IMR-90 (cell line): ENCODE results near the gene RAD51B. TPM values are rescaled to one million over a fixed set of nuclear protein-coding genes. Genes with fewer than 3 reads are reported as not detected.

Experiments
- ATAC-seq: fragments of 200-7000 bp; cut with Tn5 transposase; 2 replicates; pipeline ENCODE4 v1.9.1; 2020; ENCODE audit warnings: low read depth, mild to moderate bottlenecking, moderate library complexity
- BruUV-seq: library from RNA; stranded (reverse); fragments of 400-500 nt; replicated peaks from 2 replicates; lab custom pipeline; 2021; lab: Mats Ljungman, UMichigan
- CTCF ChIA-PET: fragments of 300-600 bp; formaldehyde crosslinking; extraction: SDS; loops from one replicate; lab custom pipeline; 2021; ENCODE audit warnings: antibody characterized with exemption; lab: Yijun Ruan, JAX
- POLR2A ChIA-PET: fragments of 300-600 bp; sonication (Branson Sonifier 250); formaldehyde crosslinking; loops from one replicate; lab custom pipeline; 2022; ENCODE audit warnings: antibody characterized with exemption; ENCODE audit not compliant: unreplicated experiment; lab: Charles Lee
- DNase-seq: peaks from one replicate; pipeline ENCODE4 v3.0.0; 2013
- H2AFZ ChIP-seq: replicated peaks from 2 replicates; pipeline ENCODE3; 2013; ENCODE audit warnings: low read length, mild to moderate bottlenecking; ENCODE audit not compliant: poor library complexity
- H2AK5ac ChIP-seq: 2 replicates; pipeline ENCODE4 v1.6.1; 2013; ENCODE audit warnings: low read depth, low read length, inconsistent platforms
- H2AK9ac ChIP-seq: replicated peaks from 2 replicates; pipeline ENCODE3; 2013; ENCODE audit warnings: mild to moderate bottlenecking, low read depth, low read length, moderate library complexity; ENCODE audit not compliant: poor library complexity
- H2BK120ac ChIP-seq: 2 replicates; pipeline ENCODE4 v1.6.1; 2013; ENCODE audit warnings: low read depth, low read length, inconsistent platforms
- H2BK15ac ChIP-seq: 3 replicates; pipeline ENCODE4 v1.6.1; 2013; ENCODE audit warnings: low read depth, low read length, inconsistent platforms
- H2BK20ac ChIP-seq: 2 replicates; pipeline ENCODE4 v1.6.1; 2013; ENCODE audit warnings: low read depth, mild to moderate bottlenecking, inconsistent platforms, low read length, moderate library complexity
- H2BK5ac ChIP-seq: 2 replicates; pipeline ENCODE4 v1.6.1; 2013; ENCODE audit warnings: mild to moderate bottlenecking, low read depth, low read length, inconsistent platforms; ENCODE audit not compliant: poor library complexity, severe bottlenecking
- H3K14ac ChIP-seq: replicated peaks from 2 replicates; pipeline ENCODE4 v1.6.1; 2013; ENCODE audit warnings: low read depth, low read length, inconsistent platforms
- H3K18ac ChIP-seq: 2 replicates; pipeline ENCODE4 v1.6.1; 2013; ENCODE audit warnings: low read depth, low read length, control low read depth
- H3K23ac ChIP-seq: 2 replicates; pipeline ENCODE4 v1.6.1; 2013; ENCODE audit warnings: low read depth, low read length, inconsistent platforms
- H3K27ac ChIP-seq: 2 replicates; pipeline ENCODE4 v1.5.1; 2013; ENCODE audit warnings: mild to moderate bottlenecking, control low read depth, low read length; ENCODE audit not compliant: insufficient read depth
- H3K27me3 ChIP-seq: 2 replicates; pipeline ENCODE4 v1.6.1; 2013; ENCODE audit warnings: low read length; ENCODE audit not compliant: control insufficient read depth, insufficient read depth
- H3K36me3 ChIP-seq: 2 replicates; pipeline ENCODE4 v1.6.1; 2013; ENCODE audit warnings: low read length, mixed read lengths; ENCODE audit not compliant: control insufficient read depth, insufficient read depth
- H3K4ac ChIP-seq: 2 replicates; pipeline ENCODE4 v1.6.1; 2013; ENCODE audit warnings: low read depth, low read length, inconsistent platforms
- H3K4me1 ChIP-seq: 2 replicates; pipeline ENCODE4 v1.6.1; 2013; ENCODE audit warnings: low read length, mixed read lengths; ENCODE audit not compliant: control insufficient read depth, insufficient read depth
- H3K4me2 ChIP-seq: 2 replicates; pipeline ENCODE4 v1.6.1; 2013; ENCODE audit warnings: low read depth, mild to moderate bottlenecking, control low read depth, low read length, moderate library complexity
- H3K4me3 ChIP-seq: 2 replicates; pipeline ENCODE4 v1.5.1; 2013; ENCODE audit warnings: low read depth, mild to moderate bottlenecking, control low read depth, low read length, moderate library complexity; ENCODE audit not compliant: insufficient read depth
- H3K56ac ChIP-seq: 2 replicates; pipeline ENCODE4 v1.6.1; 2013; ENCODE audit warnings: low read length, inconsistent platforms; ENCODE audit not compliant: insufficient read depth; ENCODE audit errors: extremely low read depth
- H3K79me1 ChIP-seq, 2 experiments: 2 replicates each; pipeline ENCODE4 v1.6.1; 2013; ENCODE audit warnings: low read length in 2 of 2, inconsistent platforms in 1 of 2, low read depth in 1 of 2
- H3K9ac ChIP-seq: 2 replicates; pipeline ENCODE4 v1.6.1; 2013; ENCODE audit warnings: low read depth, low read length, control low read depth
- H3K9me1 ChIP-seq: 2 replicates; pipeline ENCODE4 v1.6.1; 2013; ENCODE audit warnings: low read length, inconsistent platforms; ENCODE audit not compliant: insufficient read depth
- H3K9me3 ChIP-seq: 2 replicates; pipeline ENCODE4 v1.6.1; 2013; ENCODE audit warnings: low read length; ENCODE audit not compliant: control insufficient read depth, insufficient read depth
- H4K20me1 ChIP-seq: 2 replicates; pipeline ENCODE4 v1.6.1; 2013; ENCODE audit warnings: low read length, inconsistent platforms; ENCODE audit not compliant: insufficient read depth
- H4K5ac ChIP-seq: 2 replicates; pipeline ENCODE4 v1.6.1; 2013; ENCODE audit warnings: mild to moderate bottlenecking, low read depth, low read length, control low read depth
- H4K8ac ChIP-seq, 2 experiments: 2 replicates each; pipeline ENCODE4 v1.6.1; 2013; ENCODE audit warnings: low read depth in 2 of 2, low read length in 2 of 2, control low read depth in 1 of 2, inconsistent platforms in 1 of 2
- H4K91ac ChIP-seq: 2 replicates; pipeline ENCODE4 v1.6.1; 2013; ENCODE audit warnings: low read depth, low read length, inconsistent platforms; ENCODE audit not compliant: insufficient read depth
- BHLHE40 ChIP-seq: fragments of 150-350 bp; IDR thresholded peaks from 2 replicates; pipeline ENCODE4 v1.6.1; 2016; ENCODE audit warnings: mild to moderate bottlenecking, low read depth, low read length
- CEBPB ChIP-seq: IDR thresholded peaks from 2 replicates; pipeline ENCODE4 v1.6.1; 2012; ENCODE audit warnings: low read depth, low read length, improper control_type of control experiment
- CTCF ChIP-seq: conservative IDR thresholded peaks from 2 replicates; pipeline ENCODE4 v1.5.1; 2012; ENCODE audit warnings: mild to moderate bottlenecking, low read depth, low read length, improper control_type of control experiment
- ELK1 ChIP-seq: fragments of 150-350 bp; IDR thresholded peaks from 2 replicates; pipeline ENCODE4 v1.6.1; 2016; ENCODE audit warnings: low read depth, mild to moderate bottlenecking, low read length, moderate library complexity, borderline replicate concordance
- FOS ChIP-seq: fragments of 150-350 bp; IDR thresholded peaks from 2 replicates; pipeline ENCODE4 v1.6.1; 2016; ENCODE audit warnings: low read depth, low read length
- MAFK ChIP-seq: IDR thresholded peaks from 2 replicates; pipeline ENCODE4 v1.6.1; 2012; ENCODE audit warnings: low read depth, low read length, improper control_type of control experiment
- NFE2L2 ChIP-seq: fragments of 150-350 bp; IDR thresholded peaks from 2 replicates; pipeline ENCODE4 v1.6.1; 2016; ENCODE audit warnings: low read depth, mild to moderate bottlenecking, low read length
- RCOR1 ChIP-seq: IDR thresholded peaks from 2 replicates; pipeline ENCODE4 v1.6.1; 2012; ENCODE audit warnings: mild to moderate bottlenecking, low read length, improper control_type of control experiment; ENCODE audit not compliant: insufficient replicate concordance
- RFX5 ChIP-seq: IDR thresholded peaks from 2 replicates; pipeline ENCODE4 v1.8.0; 2012; ENCODE audit warnings: low read depth, mild to moderate bottlenecking, low read length, moderate library complexity
- WGBS, 2 experiments: methylation state at CpG; one replicate each; pipeline versions ENCODE4 v1.1.5 to v1.1.7; 2013; ENCODE audit warnings: missing lambda C conversion rate in 2 of 2; ENCODE audit not compliant: insufficient read length in 1 of 2; ENCODE audit errors: extremely low coverage in 2 of 2; 5-methylcytosine and 5-hydroxymethylcytosine counted together
- dilution Hi-C: fragments of 300-500 bp; cut with HindIII; formaldehyde crosslinking; loops from one replicate; pipeline ENCODE4 v1.14.3; 2018; ENCODE audit warnings: low sequenced_read_pairs; ENCODE audit not compliant: unreplicated experiment
- in situ Hi-C: fragments of 300-500 bp; cut with MboI; formaldehyde crosslinking; loops from 3 replicates; pipeline ENCODE4 v1.14.3; 2019; ENCODE audit warnings: low sequenced_read_pairs, inconsistent platforms, mixed read lengths
- intact Hi-C: fragments of 100-400 bp; cut with micrococcal nuclease; formaldehyde crosslinking; loops from 2 replicates; pipeline ENCODE4 v1.10.0; 2022
- polyA plus RNA-seq, 3 experiments: library from polyadenylated mRNA; depleted of rRNA; stranded (reverse); fragments of >200 nt; gene quantifications; 2 replicates each; pipeline ENCODE4 v1.2.3, GENCODE V29; 2012; ENCODE audit warnings: low replicate concordance in 1 of 3
- total RNA-seq: library from RNA; depleted of rRNA; stranded (reverse); fragments of >200 nt; gene quantifications from 2 replicates; pipeline ENCODE4 v1.2.3, GENCODE V29; 2012
- TF ChIP-seq, protein P1 (sequence below): fragments of 150-350 bp; IDR thresholded peaks from 2 replicates; pipeline ENCODE4 v1.6.1; 2017; ENCODE audit warnings: mild to moderate bottlenecking, antibody characterized with exemption, low read length, low read depth

Gene RAD51B
- total and polyA plus RNA-seq, 2 of the 4 experiments (the other 2 are of a cell fraction) = 5.1 to 18.8 TPM

- Histone ChIP-seq H3K4ac (no peak overlapping the region), H2BK15ac (no peak overlapping the region), H3K23ac (no peak overlapping the region), H3K4me1 (no peaks in the 10 kb centered on the region), H4K5ac (no peak overlapping the region), H4K91ac (no peak overlapping the region), H3K4me3 (no peak overlapping the region), H3K9me3 (no peaks in the 10 kb centered on the region), H3K36me3 (no peaks in the 10 kb centered on the region), H3K27ac (no peak overlapping the region), H2BK120ac (no peak overlapping the region), H4K20me1 (no peaks in the 10 kb centered on the region), H3K27me3 (no peaks in the 10 kb centered on the region), H4K8ac (no peak overlapping the region), H3K56ac (no peak overlapping the region), H2AK9ac (no peak overlapping the region), H3K4me2 (no peak overlapping the region), H2AK5ac (no peak overlapping the region), H3K18ac (no peak overlapping the region), H3K14ac (no peak overlapping the region), H3K9ac (no peak overlapping the region), H3K79me1 (no peaks in the 10 kb centered on the region), H2BK20ac (no peak overlapping the region), H2AFZ (no peak overlapping the region), H2BK5ac (no peak overlapping the region), H3K9me1 (0 out of 2 replicates have a peak, but pooled peaks cover 5% of the 10 kb centered on the region)
- DNase-seq = no peak
- CTCF ChIA-PET = interaction anchor here (0.6 to 1.5 kb wide), 4 partner anchors 10 to 1290 kb away, joined by 3 to 4 read pairs (median 3); no protein-coding TSS in a partner anchor
- dilution Hi-C loops = no loop called here
- BruUV-seq = no TSS peak
- in situ Hi-C loops = loop anchor here (25.0 kb wide), 1 partner anchor 1229 kb away; no protein-coding TSS in a partner anchor
- 100% methylated on average over 1 of the region's 4 CpGs; no CpG with 5 or more reads in 1 of the 2 experiments for WGBS, 2 experiments
- ATAC-seq = no peak
- POLR2A ChIA-PET = no interaction called here
- intact Hi-C loops = loop anchor here (1.0 to 5.0 kb wide), 2 partner anchors 933 to 959 kb away; no protein-coding TSS in a partner anchor
- TF ChIP-seq, protein P1, sequence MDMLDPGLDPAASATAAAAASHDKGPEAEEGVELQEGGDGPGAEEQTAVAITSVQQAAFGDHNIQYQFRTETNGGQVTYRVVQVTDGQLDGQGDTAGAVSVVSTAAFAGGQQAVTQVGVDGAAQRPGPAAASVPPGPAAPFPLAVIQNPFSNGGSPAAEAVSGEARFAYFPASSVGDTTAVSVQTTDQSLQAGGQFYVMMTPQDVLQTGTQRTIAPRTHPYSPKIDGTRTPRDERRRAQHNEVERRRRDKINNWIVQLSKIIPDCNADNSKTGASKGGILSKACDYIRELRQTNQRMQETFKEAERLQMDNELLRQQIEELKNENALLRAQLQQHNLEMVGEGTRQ = no peak
- TF ChIP-seq RCOR1 (no peak), MAFK (no peak), RFX5 (no peak), ELK1 (no peak), NFE2L2 (no peak), FOS (no peak), CEBPB (no peak), CTCF (no peak), BHLHE40 (no peak)
Observed at GRCh38 chr14:67882986-67883555, 63.5 kb downstream of the RAD51B start.
